Upper lobe of left lung (tissue), 4 donors: ENCODE measurements around the gene ITGA8.

Source experiments
- CTCF ChIP-seq, 6 experiments: fragments of 450-650 bp in 4 of 6; fragments of 200-600 bp in 2 of 6; sonication (generic) in 2 of 6; IDR thresholded peaks; one replicate each; pipeline ENCODE4 v1.5.1; 2016 to 2019; ENCODE audit warnings: antibody characterized with exemption in 6 of 6
- EP300 ChIP-seq, 4 donors: sonication (generic); formaldehyde crosslinking; IDR thresholded peaks; one replicate each; pipeline ENCODE4 v1.5.1; 2017; ENCODE audit warnings: antibody characterized with exemption in 4 of 4, control low read depth in 2 of 4
- POLR2A ChIP-seq, 4 donors: fragments of 450-650 bp; IDR thresholded peaks; one replicate each; pipeline ENCODE4 v1.5.1; 2016 to 2017; ENCODE audit warnings: antibody characterized with exemption in 4 of 4, mild to moderate bottlenecking in 2 of 4
- POLR2AphosphoS5 ChIP-seq, 2 donors: sonication (generic); formaldehyde crosslinking; IDR thresholded peaks; one replicate each; pipeline ENCODE4 v1.5.1; 2017; ENCODE audit warnings: antibody characterized with exemption in 2 of 2

- TF ChIP-seq CTCF (IDR thresholded peaks at IDR 0.05) (no peak), EP300 (IDR thresholded peaks at IDR 0.05) (no peak), POLR2AphosphoS5 (IDR thresholded peaks at IDR 0.05) (no peak), POLR2A (IDR thresholded peaks at IDR 0.05) (no peak)
Measured at GRCh38 chr10:15469111-15469510, 250.6 kb downstream of the ITGA8 start.
